Measurements from ENCODE around the gene PLK3.

DNA sequence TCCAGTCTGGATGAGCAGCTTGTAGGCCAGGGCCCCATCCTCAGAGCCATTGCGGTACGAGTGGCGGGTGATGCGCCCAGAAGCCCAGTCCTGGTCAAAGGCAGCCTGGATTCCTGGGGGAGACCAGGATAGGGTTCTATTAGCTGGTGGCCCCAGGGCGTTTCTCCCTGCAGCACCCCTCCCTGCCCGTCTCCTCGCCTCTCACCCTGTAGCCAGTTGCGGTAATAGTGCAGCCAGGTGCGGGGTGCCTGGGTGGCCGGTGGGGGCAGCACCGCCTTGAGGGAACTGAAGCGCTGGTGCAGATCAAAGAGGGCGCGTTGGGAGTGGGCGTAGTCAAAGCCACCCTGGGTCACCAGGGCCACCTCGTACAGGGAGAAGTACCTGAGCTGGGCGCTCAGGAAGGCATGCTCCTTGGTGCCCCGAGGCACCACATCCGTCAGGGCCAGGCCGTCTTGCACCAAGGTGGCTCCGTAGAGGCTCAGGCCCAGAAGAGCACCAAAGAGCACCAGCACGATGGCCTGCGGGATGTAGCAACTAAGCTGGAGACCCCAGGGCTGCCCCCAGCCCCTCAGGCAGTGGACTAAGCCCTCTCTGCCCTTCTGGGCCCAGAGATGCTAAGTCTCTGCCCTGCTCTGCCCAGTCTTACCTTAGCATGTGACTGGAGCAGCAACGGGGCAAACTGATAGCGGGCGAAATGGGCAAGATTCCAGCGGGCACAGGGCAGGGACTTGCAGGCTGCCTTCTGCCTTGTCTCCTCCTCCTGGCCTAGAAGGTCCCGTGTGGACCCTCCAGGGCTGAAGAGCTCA lies 27.2 kb downstream of the PLK3 start:
- TF ChIP-seq CTCF (IDR thresholded peaks at IDR 0.05), result no peak
- TF ChIP-seq POLR2A (IDR thresholded peaks at IDR 0.05), result no peak
